SK-N-SH treated with all-trans-retinoic acid at 6 μM for 48 hours (cell line): ENCODE results near the gene LILRA1.
"Not testable (repeated sequence)": the region's sequence is repeated elsewhere in the genome, so short reads cannot be mapped to it uniquely, and the experiment has no call there.

Experiments used
- ATAC-seq: fragments of 200-7000 bp; cut with Tn5 transposase; 3 replicates; pipeline ENCODE4 v1.9.1; 2020; ENCODE audit warnings: mild to moderate bottlenecking, moderate library complexity
- BACH2 ChIP-seq: fragments of 250-450 bp; sonication (Bioruptor Pico); IDR thresholded peaks from 2 replicates; pipeline ENCODE4 v1.9.0; 2021; ENCODE audit warnings: mild to moderate bottlenecking, borderline replicate concordance
- CREB5 ChIP-seq: fragments of 250-450 bp; sonication (Bioruptor Pico); IDR thresholded peaks from 2 replicates; pipeline ENCODE4 v1.5.1; 2020; ENCODE audit warnings: low read depth, mild to moderate bottlenecking, moderate library complexity
- CSDC2 ChIP-seq: fragments of 250-450 bp; sonication (Bioruptor Pico); IDR thresholded peaks from 2 replicates; pipeline ENCODE4 v1.5.0; 2020; ENCODE audit warnings: mild to moderate bottlenecking, moderate library complexity
- ESRRG ChIP-seq: fragments of 250-450 bp; sonication (Bioruptor Pico); IDR thresholded peaks from 2 replicates; pipeline ENCODE4 v1.6.1; 2021; ENCODE audit warnings: mild to moderate bottlenecking
- GLIS3 ChIP-seq: fragments of 250-450 bp; sonication (Bioruptor Pico); IDR thresholded peaks from 2 replicates; pipeline ENCODE4 v1.5.0; 2020; ENCODE audit warnings: mild to moderate bottlenecking, moderate library complexity
- ISL1 ChIP-seq: fragments of 250-450 bp; sonication (Bioruptor Pico); IDR thresholded peaks from 2 replicates; pipeline ENCODE4 v2.1.2; 2022; ENCODE audit warnings: mild to moderate bottlenecking, moderate library complexity
- PATZ1 ChIP-seq: fragments of 250-450 bp; sonication (Bioruptor Pico); IDR thresholded peaks from 2 replicates; pipeline ENCODE4 v1.8.0; 2020; ENCODE audit warnings: mild to moderate bottlenecking, moderate library complexity, borderline replicate concordance
- POU6F1 ChIP-seq: fragments of 250-450 bp; sonication (Bioruptor Pico); IDR thresholded peaks from 2 replicates; pipeline ENCODE4 v1.8.0; 2021; ENCODE audit warnings: low read depth, mild to moderate bottlenecking, moderate library complexity, borderline replicate concordance
- RARB ChIP-seq: fragments of 250-450 bp; sonication (Bioruptor Pico); IDR thresholded peaks from 2 replicates; pipeline ENCODE4 v1.8.0; 2021; ENCODE audit warnings: mild to moderate bottlenecking, moderate library complexity
- TCF4 ChIP-seq: fragments of 250-450 bp; sonication (Bioruptor Pico); IDR thresholded peaks from 2 replicates; pipeline ENCODE4 v1.8.0; 2021; ENCODE audit warnings: mild to moderate bottlenecking, moderate library complexity, borderline replicate concordance
- TOX ChIP-seq: fragments of 250-450 bp; sonication (Bioruptor Pico); IDR thresholded peaks from 2 replicates; pipeline ENCODE4 v1.8.0; 2021; ENCODE audit warnings: mild to moderate bottlenecking, moderate library complexity, borderline replicate concordance
- TSHZ2 ChIP-seq: fragments of 250-450 bp; sonication (Bioruptor Pico); IDR thresholded peaks from 2 replicates; pipeline ENCODE4 v1.5.0; 2020; ENCODE audit warnings: mild to moderate bottlenecking, moderate library complexity
- ZC3H10 ChIP-seq: fragments of 250-450 bp; sonication (Bioruptor Pico); IDR thresholded peaks from 2 replicates; pipeline ENCODE4 v1.5.1; 2021; ENCODE audit warnings: mild to moderate bottlenecking, moderate library complexity
- ZFP3 ChIP-seq: fragments of 250-450 bp; sonication (Bioruptor Pico); IDR thresholded peaks from 2 replicates; pipeline ENCODE4 v1.5.0; 2020; ENCODE audit warnings: mild to moderate bottlenecking, moderate library complexity
- ZFP30 ChIP-seq: fragments of 450-650 bp; formaldehyde crosslinking; IDR thresholded peaks from 2 replicates; pipeline ENCODE4 v1.5.0; 2022; ENCODE audit warnings: mild to moderate bottlenecking, moderate library complexity
- ZNF565 ChIP-seq: fragments of 450-650 bp; formaldehyde crosslinking; conservative IDR thresholded peaks from 2 replicates; pipeline ENCODE4 v1.5.0; 2020; ENCODE audit warnings: low read depth, mild to moderate bottlenecking, moderate library complexity
- ZNF8 ChIP-seq: fragments of 450-650 bp; formaldehyde crosslinking; IDR thresholded peaks from 2 replicates; pipeline ENCODE4 v1.5.0; 2020; ENCODE audit warnings: mild to moderate bottlenecking, moderate library complexity
- TF ChIP-seq, protein P1 (sequence below): fragments of 250-450 bp; sonication (Bioruptor Pico); IDR thresholded peaks from 2 replicates; pipeline ENCODE4 v1.5.1; 2021; ENCODE audit warnings: mild to moderate bottlenecking, moderate library complexity

LILRA1 gene

DNA sequence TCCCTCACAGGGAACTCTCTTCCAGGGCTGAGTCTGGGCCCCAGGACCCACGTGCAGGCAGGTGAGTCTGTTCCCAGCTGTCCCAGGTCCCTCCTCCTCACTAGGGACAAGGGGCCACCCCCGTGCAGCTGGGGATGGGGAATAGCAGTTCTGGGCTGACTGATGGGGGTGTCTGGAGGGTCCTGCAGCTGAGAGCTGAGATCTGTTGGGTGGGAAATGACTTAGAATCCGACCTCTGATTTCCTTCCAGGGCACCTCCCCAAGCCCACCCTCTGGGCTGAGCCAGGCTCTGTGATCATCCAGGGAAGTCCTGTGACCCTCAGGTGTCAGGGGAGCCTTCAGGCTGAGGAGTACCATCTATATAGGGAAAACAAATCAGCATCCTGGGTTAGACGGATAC lies 19.4 kb upstream of the LILRA1 start (continued):
- TF ChIP-seq TOX (CRISPR knock-in tag) (no peak), BACH2 (CRISPR knock-in tag) (no peak)

DNA sequence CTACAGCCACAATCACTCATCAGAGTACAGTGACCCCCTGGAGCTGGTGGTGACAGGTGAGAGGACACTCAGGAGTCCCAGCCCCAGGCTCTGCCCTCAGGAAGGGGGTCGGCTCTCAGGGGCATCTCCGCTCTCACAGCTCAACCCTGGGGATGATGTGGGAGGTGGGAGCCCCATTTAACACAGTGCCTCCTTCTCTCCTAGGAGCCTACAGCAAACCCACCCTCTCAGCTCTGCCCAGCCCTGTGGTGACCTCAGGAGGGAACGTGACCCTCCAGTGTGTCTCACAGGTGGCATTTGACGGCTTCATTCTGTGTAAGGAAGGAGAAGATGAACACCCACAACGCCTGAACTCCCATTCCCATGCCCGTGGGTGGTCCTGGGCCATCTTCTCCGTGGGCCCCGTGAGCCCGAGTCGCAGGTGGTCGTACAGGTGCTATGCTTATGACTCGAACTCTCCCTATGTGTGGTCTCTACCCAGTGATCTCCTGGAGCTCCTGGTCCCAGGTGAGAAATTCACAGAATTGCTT lies 18.8 kb upstream of the LILRA1 start:
- no peak for ATAC-seq
- TF ChIP-seq BACH2 (CRISPR knock-in tag) (no peak), ISL1 (CRISPR knock-in tag) (no peak), ZNF565 (CRISPR knock-in tag) (no peak), TSHZ2 (CRISPR knock-in tag) (no peak), RARB (CRISPR knock-in tag) (no peak), ZFP3 (no peak), PATZ1 (CRISPR knock-in tag) (no peak), TCF4 (CRISPR knock-in tag) (no peak), POU6F1 (CRISPR knock-in tag) (no peak), CSDC2 (CRISPR knock-in tag) (no peak), ESRRG (no peak), ZC3H10 (no peak)

- ATAC-seq, result not testable (repeated sequence)
Observed at GRCh38 chr19:54575205-54575604, 18.2 kb upstream of the LILRA1 start.

- TF ChIP-seq CREB5 (CRISPR knock-in tag) (no peak), TCF4 (CRISPR knock-in tag) (no peak), POU6F1 (CRISPR knock-in tag) (no peak), ESRRG (no peak), BACH2 (CRISPR knock-in tag) (no peak), ZFP30 (CRISPR knock-in tag) (no peak), ZNF8 (CRISPR knock-in tag) (no peak), GLIS3 (no peak), TSHZ2 (CRISPR knock-in tag) (no peak)
- TF ChIP-seq, protein P1, sequence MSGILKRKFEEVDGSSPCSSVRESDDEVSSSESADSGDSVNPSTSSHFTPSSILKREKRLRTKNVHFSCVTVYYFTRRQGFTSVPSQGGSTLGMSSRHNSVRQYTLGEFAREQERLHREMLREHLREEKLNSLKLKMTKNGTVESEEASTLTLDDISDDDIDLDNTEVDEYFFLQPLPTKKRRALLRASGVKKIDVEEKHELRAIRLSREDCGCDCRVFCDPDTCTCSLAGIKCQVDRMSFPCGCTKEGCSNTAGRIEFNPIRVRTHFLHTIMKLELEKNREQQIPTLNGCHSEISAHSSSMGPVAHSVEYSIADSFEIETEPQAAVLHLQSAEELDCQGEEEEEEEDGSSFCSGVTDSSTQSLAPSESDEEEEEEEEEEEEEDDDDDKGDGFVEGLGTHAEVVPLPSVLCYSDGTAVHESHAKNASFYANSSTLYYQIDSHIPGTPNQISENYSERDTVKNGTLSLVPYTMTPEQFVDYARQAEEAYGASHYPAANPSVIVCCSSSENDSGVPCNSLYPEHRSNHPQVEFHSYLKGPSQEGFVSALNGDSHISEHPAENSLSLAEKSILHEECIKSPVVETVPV (CRISPR knock-in tag), result no peak
- TF ChIP-seq, all 23 proteins: peak for 0
- ATAC-seq, result no peak
Observed at GRCh38 chr19:54576411-54576976, 16.9 kb upstream of the LILRA1 start.
